Embryonic facial prominence (tissue), 1 donor: ENCODE data around the gene ASB6.
"Not testable (repeated sequence)": the region's sequence is repeated elsewhere in the genome, so short reads cannot be mapped to it uniquely, and the experiment has no call there.

Source experiments
- DNase-seq: peaks from one replicate; pipeline ENCODE4 v3.0.0-alpha.2; 2016; ENCODE audit errors: extremely low spot score

The ASB6 gene

DNA sequence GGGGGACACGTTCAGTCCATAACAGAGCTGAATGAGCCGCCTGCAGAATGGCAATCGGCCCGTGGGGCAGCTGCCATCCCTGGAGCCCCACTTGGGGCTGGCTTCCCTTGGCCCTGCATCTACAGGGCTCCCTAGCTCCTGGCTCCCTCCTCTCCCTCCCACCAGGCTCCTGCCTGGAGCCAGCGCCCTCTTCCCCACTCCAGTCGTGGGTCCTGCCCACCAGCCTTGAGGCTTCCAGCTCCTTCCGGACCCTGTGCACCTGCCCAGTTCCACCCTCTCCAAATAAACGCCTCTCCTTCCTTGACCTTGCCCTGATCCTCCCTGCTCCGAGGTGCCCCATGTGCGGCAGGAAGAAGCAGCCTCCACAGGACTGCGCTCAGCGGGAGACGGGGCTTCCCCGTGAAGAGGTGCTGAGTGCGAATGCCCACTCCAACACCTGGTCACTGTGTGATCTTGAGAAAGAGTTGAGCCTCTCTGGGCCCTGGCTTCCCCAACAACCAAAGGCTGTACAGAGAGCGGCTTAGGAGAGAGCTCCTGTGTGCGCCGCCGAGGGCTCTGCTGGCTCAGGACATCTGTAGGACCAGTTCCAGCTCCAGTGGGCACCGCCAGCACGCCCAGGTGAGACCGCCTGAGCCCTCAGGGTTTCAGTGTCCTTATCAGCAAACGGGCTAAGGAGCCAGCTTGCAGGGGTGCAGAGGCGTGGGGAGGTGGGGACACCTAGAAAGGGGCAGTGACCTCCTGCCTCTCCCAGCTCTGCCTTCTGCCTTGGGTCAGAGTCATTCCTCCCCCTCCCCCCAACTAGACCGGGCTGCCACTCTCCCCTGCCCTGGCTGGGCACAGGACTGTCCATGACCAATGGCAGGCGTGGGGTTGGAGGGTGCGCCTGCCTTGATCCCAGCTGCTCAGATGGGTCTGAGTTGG lies 33.1 kb downstream of the ASB6 start:
- no peak for DNase-seq

DNA sequence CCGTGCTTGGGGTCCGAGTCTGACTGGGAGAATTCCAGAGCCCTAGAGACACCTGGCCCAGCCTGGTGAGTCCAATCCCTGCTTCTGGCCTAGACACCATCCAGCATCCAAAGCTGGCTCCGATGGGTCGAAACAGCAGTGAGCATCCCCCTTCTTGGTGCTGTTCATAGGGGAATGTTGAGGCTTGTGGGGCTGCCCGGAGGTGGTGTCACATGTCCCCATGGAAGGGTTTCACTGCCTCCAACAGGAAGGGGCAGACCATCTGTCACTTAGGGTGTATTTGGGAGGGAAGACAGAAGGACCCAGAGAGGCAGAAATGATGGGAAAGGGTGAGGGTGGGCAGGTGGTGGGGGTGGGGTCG lies 34.9 kb downstream of the ASB6 start:
- no peak for DNase-seq

GRCh38 chr9:129606161-129607026 lies 35.6 kb downstream of the ASB6 start:
- DNase-seq = no peak

DNA sequence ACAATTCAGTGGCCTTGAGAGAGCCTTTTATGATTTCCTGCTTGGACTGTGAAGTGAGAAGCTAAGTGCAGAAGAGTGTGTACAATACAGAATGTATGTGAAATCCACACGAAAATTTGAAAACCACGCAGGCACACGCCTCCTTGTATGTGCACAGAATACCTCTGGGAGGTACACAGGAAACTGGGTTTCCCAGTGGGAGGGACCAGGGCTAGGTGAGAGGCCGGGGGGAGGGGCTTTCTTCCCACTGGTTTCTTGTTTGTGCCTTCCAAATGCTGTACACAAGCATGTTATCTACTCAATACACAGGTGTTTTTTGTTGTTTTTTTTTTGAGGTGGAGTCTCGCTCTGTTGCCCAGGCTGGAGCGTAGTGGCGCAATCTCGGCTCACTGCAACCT lies 37.2 kb downstream of the ASB6 start:
- no peak for DNase-seq

DNA sequence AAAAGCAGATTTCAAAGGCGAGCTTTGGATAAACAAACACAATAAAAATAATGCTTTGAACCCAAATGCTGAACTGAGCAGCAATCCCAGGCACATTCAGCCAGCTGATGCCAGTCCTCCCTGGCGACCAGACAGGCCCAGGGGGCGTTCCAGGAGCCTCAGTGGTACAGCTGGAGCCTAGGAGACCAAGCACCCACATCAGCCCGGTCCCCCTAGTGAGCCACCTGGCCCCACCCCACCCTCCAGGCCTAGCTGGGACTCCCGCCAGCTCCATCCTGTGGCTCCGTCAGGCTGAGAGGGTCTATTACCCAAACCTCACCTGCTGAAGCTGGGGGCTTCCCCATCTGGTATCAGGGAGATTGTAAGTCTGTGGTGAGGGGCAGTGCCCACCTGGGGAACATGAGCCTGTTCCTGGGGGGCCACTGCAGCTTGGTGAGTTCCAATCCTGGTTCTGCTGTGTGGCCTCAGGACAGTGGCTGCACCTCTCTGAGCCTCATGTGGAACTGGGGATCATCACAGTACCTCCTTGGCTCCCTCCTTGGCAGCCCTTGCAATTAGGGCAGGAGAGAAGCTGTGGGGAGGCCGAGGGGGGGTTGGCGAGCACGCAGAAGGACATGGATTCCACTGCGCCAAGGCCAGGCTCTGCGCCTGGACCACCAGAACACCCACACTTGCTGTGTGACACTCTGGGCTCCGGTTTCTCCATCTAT lies 37.7 kb downstream of the ASB6 start:
- no peak for DNase-seq

DNA sequence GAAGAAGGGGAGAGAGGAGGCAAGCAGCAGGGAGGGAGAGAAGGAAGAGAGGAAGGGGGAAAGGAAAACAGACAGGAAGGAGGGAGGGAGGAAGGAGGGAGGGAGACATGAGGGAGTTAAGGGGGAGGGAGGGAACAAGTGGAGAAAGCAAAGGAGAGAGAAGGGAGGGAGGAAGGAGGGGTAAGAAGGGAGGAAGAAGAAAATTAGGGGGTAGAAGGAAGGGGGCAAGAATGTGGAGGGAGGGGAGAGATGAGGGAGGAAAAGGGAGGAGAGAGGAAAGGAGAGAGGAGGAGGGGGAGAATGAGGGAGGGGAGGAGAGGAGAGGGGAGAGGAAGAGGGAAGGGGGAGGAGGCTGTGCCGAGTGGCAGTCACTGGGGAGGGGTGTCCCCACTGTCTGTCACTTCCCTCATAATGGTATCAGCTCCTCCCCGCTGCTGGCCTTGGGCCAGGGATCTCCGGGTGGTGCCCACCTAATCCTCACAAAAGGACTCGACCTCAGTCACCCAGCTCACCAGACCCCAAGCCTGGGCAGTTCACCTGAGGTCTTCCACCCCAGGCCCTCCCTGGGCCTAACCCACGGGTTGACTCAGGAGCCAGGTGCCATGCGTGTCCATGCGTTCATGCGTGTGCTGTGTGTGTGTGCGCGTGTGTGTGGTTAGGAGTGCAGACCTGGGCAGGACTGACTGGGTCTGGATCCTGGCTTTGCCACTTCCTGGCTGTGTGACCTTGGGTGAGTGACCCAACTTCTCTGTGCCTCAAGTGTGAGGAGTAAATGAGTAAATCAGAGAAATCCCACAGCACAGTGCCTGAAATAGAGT lies 39.1 kb downstream of the ASB6 start:
- no peak for DNase-seq

DNA sequence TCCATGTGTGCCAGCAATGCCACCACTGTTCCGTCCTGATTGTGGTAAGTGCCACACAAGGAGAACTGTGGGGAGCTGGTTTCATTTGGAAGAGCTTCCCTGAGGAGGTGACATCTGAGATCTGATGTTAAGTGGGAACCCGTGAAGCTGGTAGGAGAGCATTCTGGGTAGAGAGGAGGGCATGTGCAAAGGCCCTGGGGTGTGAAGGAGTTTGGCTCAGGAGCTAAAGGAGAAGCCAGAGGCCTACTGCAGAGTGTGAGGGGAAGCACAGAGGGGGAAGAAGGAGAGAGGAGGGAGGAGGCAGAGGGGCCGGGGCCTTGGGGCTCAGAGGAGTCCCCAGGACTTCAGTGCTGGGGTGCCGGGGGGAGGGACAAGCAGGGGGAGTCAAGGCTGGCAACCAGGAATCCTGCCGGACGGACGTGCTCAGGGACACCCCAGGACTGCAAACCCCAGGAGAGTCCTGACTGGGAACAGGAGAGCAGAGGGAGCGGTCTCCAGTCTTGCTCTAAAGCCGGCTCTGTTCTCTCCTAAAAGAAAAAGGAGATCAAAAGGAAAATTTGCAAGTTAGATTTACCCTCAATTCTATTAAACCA lies 40.8 kb downstream of the ASB6 start:
- DNase-seq = no peak

DNA sequence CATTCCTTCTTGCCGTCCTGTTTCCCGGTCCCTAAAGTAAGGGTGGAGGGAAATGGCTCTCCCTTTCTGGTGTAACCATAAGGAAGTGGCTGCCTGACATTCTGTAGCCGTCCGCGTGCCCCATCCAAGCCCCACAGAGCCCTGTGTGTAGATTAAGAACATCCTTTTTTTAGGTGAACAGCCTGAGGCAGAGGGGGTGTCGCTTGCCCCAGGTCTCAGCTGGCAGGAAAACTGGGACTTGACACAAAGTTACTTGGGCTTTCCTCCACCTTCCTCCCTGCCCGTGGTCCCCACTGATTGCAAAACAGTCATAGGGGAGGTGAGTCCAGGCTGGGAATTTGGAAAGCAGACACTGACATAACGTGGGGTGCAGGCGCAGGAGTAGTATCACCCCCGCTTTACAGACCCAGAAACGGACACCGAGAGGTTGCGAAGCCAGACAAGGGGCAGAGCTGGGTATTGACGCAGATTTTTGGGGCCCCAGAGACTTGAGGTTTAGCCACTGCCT lies 43.8 kb downstream of the ASB6 start:
- no peak for DNase-seq

GRCh38 chr9:129597355-129598088 lies 44.4 kb downstream of the ASB6 start:
- DNase-seq = peak; percentile 76

GRCh38 chr9:129596541-129597331 lies 45.2 kb downstream of the ASB6 start:
- DNase-seq = no peak

- DNase-seq = no peak
Observed at GRCh38 chr9:129595903-129596540, 45.9 kb downstream of the ASB6 start.

- no peak for DNase-seq
Observed at GRCh38 chr9:129595311-129595741, 46.6 kb downstream of the ASB6 start.

DNA sequence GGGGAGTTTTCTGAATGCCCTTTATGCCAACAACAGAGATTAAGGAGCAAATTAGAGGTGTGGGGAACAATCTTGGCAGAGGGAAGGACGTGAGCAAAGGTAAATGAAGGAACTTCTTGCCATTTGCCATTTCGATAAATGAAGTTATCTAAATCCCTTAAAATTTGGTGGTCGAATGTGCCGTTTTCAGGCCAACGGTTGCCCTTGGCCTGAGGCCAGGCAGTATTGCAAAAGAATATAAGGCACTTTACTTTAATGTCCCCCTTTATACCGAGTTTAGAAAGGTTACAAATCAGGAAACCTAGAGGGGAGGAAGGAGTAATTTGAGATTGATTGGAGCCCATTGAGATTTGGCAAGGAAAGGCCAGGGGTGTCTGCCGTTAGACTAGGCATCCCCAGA lies 47.3 kb downstream of the ASB6 start:
- DNase-seq = no peak

GRCh38 chr9:129592790-129593189 lies 49.2 kb downstream of the ASB6 start:
- not testable (repeated sequence) for DNase-seq

DNA sequence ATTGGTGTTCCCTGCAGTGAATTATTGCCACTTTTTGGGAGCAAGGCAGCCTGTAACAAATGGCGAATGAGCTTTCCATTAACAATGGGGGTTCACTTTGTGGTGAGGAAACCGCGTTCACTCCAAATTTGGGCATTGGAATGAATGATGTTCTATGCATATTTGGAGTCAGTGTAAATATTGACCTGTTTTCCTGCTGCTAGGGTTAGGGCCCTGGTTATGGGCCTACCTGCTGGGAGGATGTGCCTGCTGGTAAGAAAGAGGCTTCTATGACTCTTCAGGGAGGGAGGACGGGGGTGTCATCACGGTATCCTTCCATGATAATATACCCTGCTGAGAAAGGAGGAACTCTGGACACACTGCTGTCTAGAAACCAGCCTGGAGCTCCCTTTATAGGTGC lies 50.0 kb downstream of the ASB6 start:
- no peak for DNase-seq

- no peak for DNase-seq
Observed at GRCh38 chr9:129590466-129590865, 51.5 kb downstream of the ASB6 start.

- no peak for DNase-seq
Observed at GRCh38 chr9:129587487-129588262, 54.3 kb downstream of the ASB6 start.

GRCh38 chr9:129586685-129587084 lies 55.3 kb downstream of the ASB6 start:
- DNase-seq = no peak
